Psoas muscle (tissue), 8 donors: ENCODE measurements around the gene CENPP. TPM values are rescaled to one million over a fixed set of nuclear protein-coding genes. Genes with fewer than 3 reads are reported as not detected.

Source experiments
- ATAC-seq, 4 donors: fragments of 200-7000 bp; cut with Tn5 transposase; one replicate each; pipeline ENCODE4 v1.9.1; 2020; ENCODE audit warnings: moderate library complexity in 3 of 4, mild to moderate bottlenecking in 2 of 4
- DNase-seq, 2 donors: peaks; one replicate each; pipeline ENCODE4 v3.0.0-alpha.2; 2020
- H3K27ac ChIP-seq: fragments of 200-600 bp; one replicate; pipeline ENCODE4 v1.8.0; 2022
- H3K27me3 ChIP-seq, 3 donors: fragments of 200-600 bp in 1 of 3; one replicate each; pipeline versions ENCODE4 v1.6.1 to v1.8.0; 2013 to 2022; ENCODE audit warnings: low read length in 2 of 3, mild to moderate bottlenecking in 2 of 3, moderate library complexity in 1 of 3; ENCODE audit not compliant: insufficient read depth in 3 of 3
- H3K36me3 ChIP-seq, 2 donors: fragments of 200-600 bp in 1 of 2; one replicate each; pipeline versions ENCODE4 v1.6.1 to v1.8.0; 2013 to 2022; ENCODE audit warnings: low read depth in 1 of 2, mild to moderate bottlenecking in 1 of 2, moderate library complexity in 1 of 2; ENCODE audit not compliant: insufficient read depth in 1 of 2
- H3K4me1 ChIP-seq: fragments of 200-600 bp; one replicate; pipeline ENCODE4 v1.8.0; 2022
- H3K4me3 ChIP-seq: fragments of 200-600 bp; one replicate; pipeline ENCODE4 v1.8.0; 2022; ENCODE audit warnings: mild to moderate bottlenecking
- H3K9me3 ChIP-seq: fragments of 200-600 bp; one replicate; pipeline ENCODE4 v1.8.0; 2022
- WGBS, 3 donors: extraction: QIAGEN DNeasy Blood & Tissue Kit; methylation state at CpG; one replicate each; pipeline versions ENCODE4 v1.1.6 to v1.1.7; 2013; 5-methylcytosine and 5-hydroxymethylcytosine counted together
- intact Hi-C, 2 donors: fragments of 100-400 bp; cut with DNase I; formaldehyde crosslinking; loops; one replicate each; pipeline versions ENCODE4 v1.11.0 to v1.14.2; 2022
- polyA plus RNA-seq, 3 donors: library from polyadenylated mRNA; stranded (reverse); fragments of 200-250 nt; gene quantifications; one replicate each; pipeline ENCODE4 v1.2.3, GENCODE V29; 2013
- total RNA-seq, 4 donors: library from RNA; stranded (reverse); fragmentation: NEBNext Ultra II Directional in 2 of 4; extraction: Animal tissue kit (Norgen Biotek cat#: 25700) in 2 of 4; gene quantifications; one replicate each; pipeline versions ENCODE4 v1.2.1 to v1.2.4, GENCODE V29; 2021 to 2023
- TF ChIP-seq, protein P1 (sequence below): fragments of 200-600 bp; IDR thresholded peaks from one replicate; pipeline ENCODE4 v1.8.0; 2022; ENCODE audit warnings: antibody characterized with exemption
- donor health status: healthy with polysubstance abuse.
- donor health status: DM: no; HTN: no; CAD: no; lungs with moderate emphysema.
- donor health status: Bipolar disorder and iron deficiency.
- donor health status: healthy.
- donor health status: DM: yes; HTN: yes; CAD: no.
- donor health status: DM: no; HTN: no; CAD: no.
- donor health status: DM: no; HTN: no; CAD: no.
- donor health status: DM: yes; HTN: yes; CAD: no.

Gene CENPP
- total and polyA plus RNA-seq, 7 donors = 1.8 to 15.7 (median 6.4) TPM

DNA sequence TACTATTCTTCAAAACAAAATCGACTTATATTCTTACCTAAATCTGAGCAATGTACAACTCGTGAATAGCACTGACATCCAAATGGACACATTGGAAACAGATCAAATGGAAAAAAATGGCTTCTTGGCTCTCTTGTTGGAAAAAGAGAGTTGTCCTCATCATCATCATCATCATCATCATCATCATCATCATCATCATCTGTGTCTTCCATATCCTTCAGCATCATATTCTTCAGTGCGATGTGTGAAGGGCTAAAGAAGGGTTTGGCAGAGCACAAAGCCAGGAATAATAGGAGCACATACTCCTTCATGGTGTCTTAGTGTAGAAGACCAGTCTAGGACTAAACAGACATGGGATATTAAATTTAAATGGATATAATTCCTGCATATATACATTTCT lies 148.8 kb downstream of the CENPP start:
- no peaks in the 10 kb centered on the region for H3K9me3 ChIP-seq
- ATAC-seq = no peak
- H3K36me3 ChIP-seq = no peaks in the 10 kb centered on the region
- no peak overlapping the region for H3K27ac ChIP-seq
- 86 to 92% (median 89%) methylated on average over 3 of the region's 3 CpGs for WGBS, 3 donors
- H3K4me1 ChIP-seq = peaks cover 1% of the 10 kb centered on the region
- DNase-seq = no peak
- H3K27me3 ChIP-seq = no peaks in the 10 kb centered on the region
- TF ChIP-seq, protein P1, sequence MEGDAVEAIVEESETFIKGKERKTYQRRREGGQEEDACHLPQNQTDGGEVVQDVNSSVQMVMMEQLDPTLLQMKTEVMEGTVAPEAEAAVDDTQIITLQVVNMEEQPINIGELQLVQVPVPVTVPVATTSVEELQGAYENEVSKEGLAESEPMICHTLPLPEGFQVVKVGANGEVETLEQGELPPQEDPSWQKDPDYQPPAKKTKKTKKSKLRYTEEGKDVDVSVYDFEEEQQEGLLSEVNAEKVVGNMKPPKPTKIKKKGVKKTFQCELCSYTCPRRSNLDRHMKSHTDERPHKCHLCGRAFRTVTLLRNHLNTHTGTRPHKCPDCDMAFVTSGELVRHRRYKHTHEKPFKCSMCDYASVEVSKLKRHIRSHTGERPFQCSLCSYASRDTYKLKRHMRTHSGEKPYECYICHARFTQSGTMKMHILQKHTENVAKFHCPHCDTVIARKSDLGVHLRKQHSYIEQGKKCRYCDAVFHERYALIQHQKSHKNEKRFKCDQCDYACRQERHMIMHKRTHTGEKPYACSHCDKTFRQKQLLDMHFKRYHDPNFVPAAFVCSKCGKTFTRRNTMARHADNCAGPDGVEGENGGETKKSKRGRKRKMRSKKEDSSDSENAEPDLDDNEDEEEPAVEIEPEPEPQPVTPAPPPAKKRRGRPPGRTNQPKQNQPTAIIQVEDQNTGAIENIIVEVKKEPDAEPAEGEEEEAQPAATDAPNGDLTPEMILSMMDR = no peak
- H3K4me3 ChIP-seq = no peak overlapping the region
- intact Hi-C loops = no loop called here

- Histone ChIP-seq H3K27ac (no peak overlapping the region), H3K27me3 (no peaks in the 10 kb centered on the region), H3K4me3 (no peak overlapping the region), H3K4me1 (peaks cover 20% of the 10 kb centered on the region), H3K36me3 (no peaks in the 10 kb centered on the region), H3K9me3 (no peaks in the 10 kb centered on the region)
- TF ChIP-seq, protein P1 = no peak
- ATAC-seq (no peak), DNase-seq (no peak)
- intact Hi-C loops = no loop called here
- 100% methylated on average over 1 of the region's 1 CpG for WGBS, 3 donors
Observed at GRCh38 chr9:92476962-92477361, 151.2 kb downstream of the CENPP start.

DNA sequence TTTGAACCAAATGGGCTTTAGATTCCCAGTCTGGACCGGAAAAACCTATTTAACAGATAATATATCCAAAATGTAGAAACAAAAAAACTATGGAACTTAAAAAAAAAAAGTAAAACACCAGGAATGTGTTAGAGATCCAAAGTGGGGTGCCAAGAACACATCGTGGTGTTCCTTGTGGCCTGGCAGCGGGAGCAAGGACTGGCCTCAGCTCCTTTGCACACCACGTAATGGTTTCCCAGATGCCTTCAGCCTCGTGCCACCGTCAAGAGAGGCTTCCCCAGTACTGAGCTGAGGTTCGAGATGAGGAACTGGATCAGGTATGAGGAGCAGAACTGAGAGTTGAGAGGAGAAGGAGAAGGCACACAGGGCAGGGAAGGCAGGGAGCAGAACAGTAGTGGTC lies 153.0 kb downstream of the CENPP start:
- WGBS, 3 donors = 77 to 83% (median 81%) methylated on average over 7 of the region's 7 CpGs
- TF ChIP-seq, protein P1 = no peak
- no peaks in the 10 kb centered on the region for H3K27me3 ChIP-seq
- no peak overlapping the region for H3K27ac ChIP-seq
- H3K4me1 ChIP-seq = peaks cover 20% of the 10 kb centered on the region
- no peak for DNase-seq
- no peak overlapping the region for H3K4me3 ChIP-seq
- no peak for ATAC-seq
- no peaks in the 10 kb centered on the region for H3K36me3 ChIP-seq
- H3K9me3 ChIP-seq = no peaks in the 10 kb centered on the region
- intact Hi-C loops = no loop called here

DNA sequence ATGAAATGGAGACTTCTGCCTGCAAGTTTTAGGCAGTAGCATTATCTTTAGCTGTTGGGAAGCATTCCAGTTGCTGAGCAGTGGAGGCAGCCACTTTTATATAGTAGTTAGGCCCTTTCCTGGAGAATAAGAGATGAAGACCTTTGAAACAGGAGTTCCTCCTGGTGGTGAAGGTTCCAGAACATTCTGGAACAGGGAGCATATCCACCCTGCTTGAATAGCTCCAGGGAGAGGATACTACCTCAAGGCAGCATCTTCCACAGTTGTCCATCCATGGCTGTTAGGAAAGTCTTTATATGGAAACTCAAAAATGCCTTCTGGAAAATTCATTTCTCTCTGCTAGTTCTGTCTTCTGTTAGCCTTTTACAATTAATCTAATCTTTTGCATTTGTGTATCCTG lies 153.6 kb downstream of the CENPP start:
- H3K4me1 ChIP-seq = peaks cover 20% of the 10 kb centered on the region
- ATAC-seq = no peak
- no peaks in the 10 kb centered on the region for H3K36me3 ChIP-seq
- no peak overlapping the region for H3K27ac ChIP-seq
- intact Hi-C loops = no loop called here
- no peak overlapping the region for H3K4me3 ChIP-seq
- DNase-seq = no peak
- TF ChIP-seq, protein P1 = no peak
- no peaks in the 10 kb centered on the region for H3K9me3 ChIP-seq
- H3K27me3 ChIP-seq = no peaks in the 10 kb centered on the region

GRCh38 chr9:92480291-92480771 lies 154.6 kb downstream of the CENPP start:
- TF ChIP-seq, protein P1 = no peak
- H3K27ac ChIP-seq = peak overlapping the region; percentile 75
- H3K4me1 ChIP-seq = peaks cover 20% of the 10 kb centered on the region
- intact Hi-C loops = no loop called here
- DNase-seq = no peak
- H3K36me3 ChIP-seq = no peaks in the 10 kb centered on the region
- 37 to 56% (median 43%) methylated on average over 2 of the region's 2 CpGs for WGBS, 3 donors
- H3K27me3 ChIP-seq = no peaks in the 10 kb centered on the region
- H3K4me3 ChIP-seq = peak overlapping the region; percentile 39
- H3K9me3 ChIP-seq = no peaks in the 10 kb centered on the region
- peak in 3 of 4 donors; percentile 41 to 67 (median 65) for ATAC-seq
